Caco-2 (cell line): ENCODE data around the gene CCDC54. TPM values are rescaled to one million over a fixed set of nuclear protein-coding genes. Genes with fewer than 3 reads are reported as not detected.

ENCODE experiments used
- BruUV-seq: library from RNA; stranded (reverse); fragments of 400-500 nt; replicated peaks from 2 replicates; lab custom pipeline; 2021; lab: Mats Ljungman, UMichigan
- CTCF ChIA-PET: fragments of 300-600 bp; sonication (Branson Sonifier 250); formaldehyde crosslinking; loops from one replicate; lab custom pipeline; 2022; ENCODE audit warnings: antibody characterized with exemption; lab: Charles Lee
- POLR2A ChIA-PET: fragments of 300-600 bp; sonication (Branson Sonifier 250); formaldehyde crosslinking; loops from one replicate; lab custom pipeline; 2022; ENCODE audit warnings: antibody characterized with exemption; lab: Charles Lee
- DNase-seq, 2 experiments: peaks; one replicate each; pipeline versions ENCODE4 v3.0.0 to v3.0.0-alpha.2; 2020 to 2022
- H3K27me3 ChIP-seq: replicated peaks from 2 replicates; pipeline ENCODE4 v1.6.0; 2011; ENCODE audit warnings: low read length; ENCODE audit not compliant: control insufficient read depth, insufficient read depth
- H3K36me3 ChIP-seq: 2 replicates; pipeline ENCODE4 v1.5.1; 2011; ENCODE audit warnings: low read length; ENCODE audit not compliant: control insufficient read depth, insufficient read depth
- H3K4me1 ChIP-seq: fragments of 250-450 bp; sonication (Bioruptor Pico); 2 replicates; pipeline ENCODE4 v1.5.1; 2020; ENCODE audit warnings: mild to moderate bottlenecking
- H3K4me3 ChIP-seq: 2 replicates; pipeline ENCODE4 v1.5.1; 2011; ENCODE audit warnings: low read depth, mild to moderate bottlenecking, control low read depth, low read length
- H3K9me3 ChIP-seq: fragments of 250-450 bp; sonication (Bioruptor Pico); 2 replicates; pipeline ENCODE4 v1.5.1; 2020; ENCODE audit warnings: mild to moderate bottlenecking, moderate library complexity
- H3K27ac Mint-ChIP-seq: one replicate; pipeline ENCODE4 v1.8.0; 2022; ENCODE audit warnings: mixed read lengths; ENCODE audit not compliant: unreplicated experiment
- H3K27me3 Mint-ChIP-seq: one replicate; pipeline ENCODE4 v1.8.0; 2022; ENCODE audit warnings: mixed read lengths; ENCODE audit not compliant: insufficient read depth, unreplicated experiment
- H3K36me3 Mint-ChIP-seq: one replicate; pipeline ENCODE4 v1.8.0; 2022; ENCODE audit warnings: mild to moderate bottlenecking, mixed read lengths; ENCODE audit not compliant: insufficient read depth, unreplicated experiment
- H3K4me1 Mint-ChIP-seq: one replicate; pipeline ENCODE4 v1.8.0; 2022; ENCODE audit warnings: low read depth, mixed read lengths; ENCODE audit not compliant: unreplicated experiment
- H3K4me3 Mint-ChIP-seq: one replicate; pipeline ENCODE4 v1.8.0; 2022; ENCODE audit warnings: mild to moderate bottlenecking, moderate library complexity, mixed read lengths; ENCODE audit not compliant: unreplicated experiment
- H3K9me3 Mint-ChIP-seq: one replicate; pipeline ENCODE4 v1.8.0; 2022; ENCODE audit warnings: mixed read lengths; ENCODE audit not compliant: unreplicated experiment
- CTCF ChIP-seq, 2 experiments: fragments of 200-600 bp in 1 of 2; IDR thresholded peaks; 1 replicate in 1 of 2; 2 replicates in 1 of 2; pipeline versions ENCODE4 v1.5.1 to v1.8.0; 2011 to 2022; ENCODE audit warnings: antibody characterized with exemption in 1 of 2, control low read depth in 1 of 2, inconsistent platforms in 1 of 2, low read depth in 1 of 2, low read length in 1 of 2, mild to moderate bottlenecking in 1 of 2, moderate library complexity in 1 of 2; ENCODE audit not compliant: insufficient read depth in 1 of 2, severe bottlenecking in 1 of 2, unreplicated experiment in 1 of 2
- intact Hi-C: fragments of 100-400 bp; cut with micrococcal nuclease; formaldehyde crosslinking; loops from one replicate; pipeline ENCODE4 v1.10.0; 2022; ENCODE audit not compliant: unreplicated experiment
- total RNA-seq: library from RNA; stranded (reverse); gene quantifications from 2 replicates; pipeline ENCODE4 v1.2.3, GENCODE V29; 2022

CCDC54 gene
- total RNA-seq, 1 experiment from 2014 or later, result not detected

- no peak for TF ChIP-seq CTCF (IDR thresholded peaks at IDR 0.05; ENCODE audit: insufficient read depth in 1 of 2, low read depth in 1 of 2, low read length in 1 of 2, severe bottlenecking in 1 of 2, unreplicated experiment in 1 of 2)
- Mint-ChIP-seq H3K4me3 (no peak overlapping the region), H3K9me3 (no peaks in the 10 kb centered on the region), H3K27ac (no peak overlapping the region), H3K27me3 (no peaks in the 10 kb centered on the region), H3K4me1 (no peaks in the 10 kb centered on the region), H3K36me3 (no peaks in the 10 kb centered on the region)
- Histone ChIP-seq H3K4me3 (no peak overlapping the region), H3K36me3 (no peaks in the 10 kb centered on the region), H3K4me1 (no peaks in the 10 kb centered on the region), H3K27me3 (no peaks in the 10 kb centered on the region), H3K9me3 (no peaks in the 10 kb centered on the region)
- no TSS peak for BruUV-seq
- DNase-seq, result no peak
- intact Hi-C loops, result no loop called here
- POLR2A ChIA-PET, result no interaction called here
- CTCF ChIA-PET, result no interaction called here
Observed at GRCh38 chr3:107404727-107405469, 27.7 kb downstream of the CCDC54 start.

- ChIA-PET CTCF (no interaction called here), POLR2A (no interaction called here)
- Mint-ChIP-seq H3K27ac (no peak overlapping the region), H3K4me3 (no peak overlapping the region), H3K27me3 (no peaks in the 10 kb centered on the region), H3K9me3 (no peaks in the 10 kb centered on the region), H3K36me3 (no peaks in the 10 kb centered on the region), H3K4me1 (no peaks in the 10 kb centered on the region)
- H3K9me3 ChIP-seq, result no peaks in the 10 kb centered on the region
- BruUV-seq, result no TSS peak
- TF ChIP-seq CTCF (IDR thresholded peaks at IDR 0.05; ENCODE audit: insufficient read depth in 1 of 2, low read depth in 1 of 2, low read length in 1 of 2, severe bottlenecking in 1 of 2, unreplicated experiment in 1 of 2), result no peak
- no peaks in the 10 kb centered on the region for H3K27me3 ChIP-seq
- H3K36me3 ChIP-seq, result no peaks in the 10 kb centered on the region
- no peak for DNase-seq
- no peaks in the 10 kb centered on the region for H3K4me1 ChIP-seq
- no peak overlapping the region for H3K4me3 ChIP-seq
- intact Hi-C loops, result no loop called here
Observed at GRCh38 chr3:107407355-107407754, 30.1 kb downstream of the CCDC54 start.

- Mint-ChIP-seq H3K36me3 (no peaks in the 10 kb centered on the region), H3K27ac (no peak overlapping the region), H3K4me1 (no peaks in the 10 kb centered on the region), H3K4me3 (no peak overlapping the region), H3K9me3 (no peaks in the 10 kb centered on the region), H3K27me3 (no peaks in the 10 kb centered on the region)
- ChIA-PET CTCF (no interaction called here), POLR2A (no interaction called here)
- H3K36me3 ChIP-seq, result no peaks in the 10 kb centered on the region
- no peaks in the 10 kb centered on the region for H3K27me3 ChIP-seq
- no peak overlapping the region for H3K4me3 ChIP-seq
- no peaks in the 10 kb centered on the region for H3K9me3 ChIP-seq
- intact Hi-C loops, result no loop called here
- TF ChIP-seq CTCF (IDR thresholded peaks at IDR 0.05; ENCODE audit: insufficient read depth in 1 of 2, low read depth in 1 of 2, low read length in 1 of 2, severe bottlenecking in 1 of 2, unreplicated experiment in 1 of 2), result no peak
- no peaks in the 10 kb centered on the region for H3K4me1 ChIP-seq
- no TSS peak for BruUV-seq
- DNase-seq, result no peak
Observed at GRCh38 chr3:107408513-107408912, 31.3 kb downstream of the CCDC54 start.
